GM12878 (cell line): Measurements from ENCODE around the gene CIRBP. TPM values are rescaled to one million over a fixed set of nuclear protein-coding genes. Genes with fewer than 3 reads are reported as not detected.
"Not testable (repeated sequence)": the region's sequence is repeated elsewhere in the genome, so short reads cannot be mapped to it uniquely, and the experiment has no call there.

Experiments
- ATAC-seq: fragments of 200-7000 bp; cut with Tn5 transposase; 3 replicates; pipeline ENCODE4 v1.9.1; 2020; ENCODE audit warnings: mild to moderate bottlenecking, moderate library complexity
- BruUV-seq: library from RNA; stranded (reverse); fragments of 400-500 nt; replicated peaks from 2 replicates; lab custom pipeline; 2021; lab: Mats Ljungman, UMichigan
- CTCF ChIA-PET: fragments of 300-600 bp; sonication (Branson Sonifier 250); formaldehyde crosslinking; extraction: SDS; loops from one replicate; lab custom pipeline; 2021; ENCODE audit warnings: inconsistent platforms; lab: Yijun Ruan, JAX
- POLR2A ChIA-PET: fragments of 350-600 bp; formaldehyde crosslinking; extraction: SDS; loops from one replicate; lab custom pipeline; 2021; ENCODE audit warnings: inconsistent platforms; lab: Charles Lee
- RAD21 ChIA-PET: fragments of 300-600 bp; sonication (Branson Sonifier 250); formaldehyde crosslinking; loops from one replicate; lab custom pipeline; 2023; ENCODE audit warnings: antibody characterized with exemption; ENCODE audit not compliant: unreplicated experiment; lab: Charles Lee
- SMC1A ChIA-PET: fragments of 300-600 bp; sonication (Branson Sonifier 250); formaldehyde crosslinking; loops from one replicate; lab custom pipeline; 2023; ENCODE audit not compliant: unreplicated experiment, uncharacterized antibody; lab: Charles Lee
- DNase-seq: peaks from one replicate; pipeline ENCODE4 v3.0.0-alpha.2; 2011; ENCODE audit warnings: low read depth, low spot score
- FAIRE-seq: peaks from 3 replicates; lab custom pipeline; 2011; peaks lifted over from hg19 to GRCh38; lab: Jason Lieb, UNC
- H2AFZ ChIP-seq: 2 replicates; pipeline ENCODE4 v1.6.0; 2011; ENCODE audit warnings: low read depth, low read length, control low read depth; ENCODE audit not compliant: control insufficient read depth
- H3K27ac ChIP-seq: 2 replicates; pipeline ENCODE4 v1.5.1; 2011; ENCODE audit warnings: control low read depth; ENCODE audit not compliant: control insufficient read depth, insufficient read depth
- H3K27me3 ChIP-seq, 2 experiments: replicated peaks in 1 of 2; 2 replicates each; pipeline versions ENCODE4 v1.6.0 to v1.6.1; 2011; ENCODE audit warnings: low read length in 1 of 2; ENCODE audit not compliant: control insufficient read depth in 2 of 2, insufficient read depth in 2 of 2
- H3K36me3 ChIP-seq, 2 experiments: 2 replicates each; pipeline ENCODE4 v1.5.1; 2011; ENCODE audit warnings: low read length in 1 of 2; ENCODE audit not compliant: control insufficient read depth in 2 of 2, insufficient read depth in 2 of 2
- H3K4me1 ChIP-seq: 2 replicates; pipeline ENCODE4 v1.6.1; 2011; ENCODE audit warnings: mild to moderate bottlenecking, low read length, moderate library complexity, mixed read lengths; ENCODE audit not compliant: control insufficient read depth, insufficient read depth
- H3K4me2 ChIP-seq: 2 replicates; pipeline ENCODE4 v1.6.0; 2011; ENCODE audit warnings: control low read depth; ENCODE audit not compliant: control insufficient read depth, insufficient read depth
- H3K4me3 ChIP-seq: fragments of 200-600 bp; sonication (generic); 2 replicates; pipeline ENCODE4 v1.5.1; 2016
- H3K79me2 ChIP-seq: 2 replicates; pipeline ENCODE4 v1.6.0; 2011; ENCODE audit warnings: low read length; ENCODE audit not compliant: control insufficient read depth, insufficient read depth
- H3K9ac ChIP-seq: 2 replicates; pipeline ENCODE4 v1.8.0; 2011; ENCODE audit warnings: low read length, control low read depth, mixed read lengths; ENCODE audit not compliant: control insufficient read depth, insufficient read depth
- H3K9me3 ChIP-seq: replicated peaks from 3 replicates; pipeline ENCODE4 v1.5.1; 2011; ENCODE audit warnings: mild to moderate bottlenecking, low read length; ENCODE audit not compliant: control insufficient read depth, insufficient read depth
- H4K20me1 ChIP-seq: 2 replicates; pipeline ENCODE4 v1.6.0; 2011; ENCODE audit not compliant: control insufficient read depth, insufficient read depth
- CEBPZ ChIP-seq: fragments of 150-350 bp; IDR thresholded peaks from 2 replicates; pipeline ENCODE4 v1.6.1; 2016; ENCODE audit warnings: low read depth, low read length
- WGBS: methylation state at CpG from one replicate; pipeline ENCODE4 v1.1.6; 2016; ENCODE audit warnings: low lambda C conversion rate; ENCODE audit not compliant: insufficient replicate concordance, insufficient coverage; ENCODE audit errors: missing lambda C conversion rate; 5-methylcytosine and 5-hydroxymethylcytosine counted together
- in situ Hi-C: fragments of 300-500 bp; cut with MboI; formaldehyde crosslinking; loops from 9 replicates; pipeline ENCODE4 v1.14.3; 2018; ENCODE audit warnings: mixed read lengths
- intact Hi-C: fragments of 100-400 bp; cut with micrococcal nuclease; formaldehyde crosslinking; loops from one replicate; pipeline ENCODE4 v1.14.2; 2022; ENCODE audit not compliant: unreplicated experiment
- polyA plus RNA-seq, 11 experiments: library from polyadenylated mRNA; depleted of rRNA in 4 of 11; unstranded in 6 of 11; stranded (reverse) in 5 of 11; fragments of >200 nt; fragmentation: Nextera tagmentation in 4 of 11; fragmentation: Illumina TruSeq in 1 of 11; extraction: Ambion mirVana in 4 of 11; extraction: Trizol in 1 of 11; gene quantifications; 1 replicate in 1 of 11; 2 replicates in 10 of 11; pipeline versions ENCODE4 v1.2.1 to v1.2.3, GENCODE V29; 2011 to 2016; ENCODE audit warnings: inconsistent platforms in 2 of 11, missing spikeins in 2 of 11, low read depth in 1 of 11
- total RNA-seq, 4 experiments: library from RNA; depleted of rRNA in 3 of 4; stranded (reverse); fragments of >200 nt in 3 of 4; fragmentation: Illumina TruSeq in 1 of 4; extraction: Trizol in 1 of 4; gene quantifications; 2 replicates each; pipeline versions ENCODE4 v1.2.1 to v1.2.3, GENCODE V29; 2013 to 2021

The CIRBP gene
- total and polyA plus RNA-seq, 10 of the 15 experiments (the other 5 are each of a cell fraction or from before 2014, with no cell fraction given): 27.6 to 335 (median 229) TPM

DNA sequence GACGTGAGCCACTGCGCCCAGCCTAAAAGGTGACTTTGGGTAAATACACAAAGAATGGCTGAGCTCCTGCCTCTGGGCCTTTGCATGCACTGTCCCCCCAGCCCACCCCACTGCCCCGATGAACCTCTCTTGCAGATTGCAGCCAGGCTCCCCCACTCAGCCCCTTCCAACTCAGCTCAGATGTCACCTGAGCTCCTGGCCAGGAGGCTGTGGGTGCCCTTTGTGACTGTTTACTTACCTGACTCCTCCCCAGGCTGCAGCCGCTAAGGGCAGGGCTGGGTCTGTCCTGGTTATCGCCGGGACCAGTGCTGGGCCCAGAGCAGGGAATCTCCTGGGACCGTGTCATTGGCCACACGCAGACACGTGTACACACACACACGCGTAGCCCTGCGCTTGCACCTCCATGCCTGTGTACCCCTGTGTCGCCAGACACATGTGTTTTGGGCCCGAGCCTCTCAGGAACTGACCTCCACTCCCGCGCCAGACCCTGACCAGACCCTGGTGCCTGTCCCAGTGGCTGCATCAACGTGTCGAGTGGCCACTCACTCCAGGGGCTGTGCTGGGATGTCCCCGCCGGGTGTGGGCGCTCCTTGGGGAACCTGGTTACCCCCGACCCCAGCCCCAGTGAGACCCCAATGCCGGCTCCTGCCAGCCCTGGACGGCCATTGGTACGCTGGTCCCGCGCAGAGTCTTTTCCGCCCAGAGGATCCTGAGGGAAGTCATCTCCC is 35.2 kb downstream of the CIRBP start:
- 75% methylated on average over 25 of the region's 28 CpGs for WGBS
- H3K4me1 ChIP-seq: no peaks in the 10 kb centered on the region
- no peak for FAIRE-seq
- ATAC-seq: no peak
- H3K36me3 ChIP-seq: no peaks in the 10 kb centered on the region
- SMC1A ChIA-PET: no interaction called here
- in situ Hi-C loops (no loop called here), intact Hi-C loops (no loop called here)
- RAD21 ChIA-PET: no interaction called here
- no TSS peak for BruUV-seq
- no peaks in the 10 kb centered on the region for H3K27me3 ChIP-seq
- H4K20me1 ChIP-seq: no peaks in the 10 kb centered on the region
- H3K27ac ChIP-seq: no peak overlapping the region
- no peak overlapping the region for H3K9ac ChIP-seq
- H3K4me2 ChIP-seq: no peak overlapping the region
- no peak for TF ChIP-seq CEBPZ
- H3K79me2 ChIP-seq: no peaks in the 10 kb centered on the region
- CTCF ChIA-PET: no interaction called here
- DNase-seq: no peak
- POLR2A ChIA-PET: no interaction called here
- no peaks in the 10 kb centered on the region for H3K9me3 ChIP-seq
- no peak overlapping the region for H2AFZ ChIP-seq
- no peak overlapping the region for H3K4me3 ChIP-seq

GRCh38 chr19:1305354-1305753 is 36.2 kb downstream of the CIRBP start:
- FAIRE-seq, intact Hi-C loops, H3K9ac ChIP-seq, H3K27ac ChIP-seq, ATAC-seq, H3K79me2 ChIP-seq, BruUV-seq, H3K36me3 ChIP-seq, H2AFZ ChIP-seq, H3K4me2 ChIP-seq, H3K4me1 ChIP-seq, H4K20me1 ChIP-seq, RAD21 ChIA-PET, H3K9me3 ChIP-seq, H3K4me3 ChIP-seq, H3K27me3 ChIP-seq, SMC1A ChIA-PET, in situ Hi-C loops, DNase-seq: not testable (repeated sequence)
- WGBS: 41% methylated on average over 9 of the region's 9 CpGs
- ChIA-PET CTCF (interaction anchor here (0.7 kb wide), 1 partner anchor 26 kb away, joined by 3 read pairs; no protein-coding TSS in a partner anchor), POLR2A (interaction anchor here (0.6 kb wide), 1 partner anchor 37 kb away, joined by 3 read pairs; the partner anchor contains the start of gene CIRBP)
